LoVo (cell line): ENCODE measurements around the gene TCF7L1.

Experiments
- DNase-seq: peaks from one replicate; pipeline ENCODE4 v3.0.0-alpha.2; 2016; ENCODE audit warnings: low spot score

Gene TCF7L1

GRCh38 chr2:85356186-85356585, 223.0 kb downstream of the TCF7L1 start:
- DNase-seq: no peak

GRCh38 chr2:85357736-85358135, 224.5 kb downstream of the TCF7L1 start:
- no peak for DNase-seq
